CD4-positive, alpha-beta T cell (primary cell): ENCODE data around the gene SPTBN4. TPM values are rescaled to one million over a fixed set of nuclear protein-coding genes. Genes with fewer than 3 reads are reported as not detected.
"Not testable (repeated sequence)": the region's sequence is repeated elsewhere in the genome, so short reads cannot be mapped to it uniquely, and the experiment has no call there.

Experiments used
- ATAC-seq: fragments of 200-7000 bp; cut with Tn5 transposase; one replicate; pipeline ENCODE4 v1.10.0; 2022; ENCODE audit warnings: mild to moderate bottlenecking; ENCODE audit not compliant: poor library complexity
- CTCF ChIA-PET: fragments of 350-600 bp; sonication (Branson Sonifier 250); formaldehyde crosslinking; loops from one replicate; lab custom pipeline; 2021; ENCODE audit warnings: antibody characterized with exemption, inconsistent platforms; lab: Charles Lee
- POLR2A ChIA-PET: fragments of 350-600 bp; sonication (Branson Sonifier 250); formaldehyde crosslinking; loops from one replicate; lab custom pipeline; 2021; ENCODE audit warnings: antibody characterized with exemption, inconsistent platforms; lab: Charles Lee
- DNase-seq, 14 experiments: peaks; one replicate each; pipeline ENCODE4 v3.0.0-alpha.2; 2013 to 2020; ENCODE audit warnings: mixed read lengths in 2 of 14
- H3K27ac ChIP-seq, 2 donors: one replicate each; pipeline versions ENCODE4 v1.5.1 to v1.7.0; 2013; ENCODE audit warnings: low read length in 2 of 2, low read depth in 1 of 2, mild to moderate bottlenecking in 1 of 2
- H3K27me3 ChIP-seq, 2 experiments: 1 replicate in 1 of 2; 2 replicates in 1 of 2; pipeline versions ENCODE4 v1.6.1 to v1.7.0; 2013; ENCODE audit warnings: low read length in 2 of 2, control low read depth in 1 of 2, mild to moderate bottlenecking in 1 of 2, moderate library complexity in 1 of 2; ENCODE audit not compliant: insufficient read depth in 2 of 2, control insufficient read depth in 1 of 2
- H3K36me3 ChIP-seq: one replicate; pipeline ENCODE4 v1.6.1; 2013; ENCODE audit warnings: low read length, control low read depth; ENCODE audit not compliant: insufficient read depth
- H3K4me1 ChIP-seq: one replicate; pipeline ENCODE4 v1.6.1; 2013; ENCODE audit warnings: low read length, control low read depth; ENCODE audit not compliant: insufficient read depth
- H3K4me3 ChIP-seq: one replicate; pipeline ENCODE4 v1.5.1; 2013; ENCODE audit warnings: mild to moderate bottlenecking, low read length, moderate library complexity
- H3K9me3 ChIP-seq, 2 experiments: 1 replicate in 1 of 2; 2 replicates in 1 of 2; pipeline versions ENCODE4 v1.6.1 to v1.7.0; 2013; ENCODE audit warnings: low read length in 2 of 2, mild to moderate bottlenecking in 2 of 2, control low read depth in 1 of 2, moderate library complexity in 1 of 2; ENCODE audit not compliant: control insufficient read depth in 1 of 2, insufficient read depth in 1 of 2
- H3K27ac Mint-ChIP-seq: one replicate; pipeline ENCODE4 v1.8.0; 2020; ENCODE audit warnings: mixed read lengths
- H3K27me3 Mint-ChIP-seq: one replicate; pipeline ENCODE4 v1.8.0; 2021; ENCODE audit warnings: mixed read lengths
- H3K36me3 Mint-ChIP-seq: one replicate; pipeline ENCODE4 v1.8.0; 2021; ENCODE audit warnings: low read depth, mixed read lengths
- H3K4me1 Mint-ChIP-seq: one replicate; pipeline ENCODE4 v1.8.0; 2021; ENCODE audit warnings: low read depth, mixed read lengths
- H3K4me3 Mint-ChIP-seq: one replicate; pipeline ENCODE4 v1.8.0; 2020; ENCODE audit warnings: mild to moderate bottlenecking, mixed read lengths
- H3K9me3 Mint-ChIP-seq: one replicate; pipeline ENCODE4 v1.8.0; 2020; ENCODE audit warnings: mixed read lengths
- intact Hi-C, 2 experiments: fragments of 100-400 bp; cut with DNase I in 1 of 2; cut with micrococcal nuclease in 1 of 2; formaldehyde crosslinking; loops; one replicate each; pipeline versions ENCODE4 v1.15.1 to v1.9.0; 2023 to 2025; cut with DNase I, micrococcal nuclease
- total RNA-seq, 174 experiments: library from RNA in 2 of 174; stranded (reverse) in 2 of 174; gene quantifications; one replicate each; pipeline ENCODE4 v1.2.3 and lab custom pipeline; 2021 to 2026
- TF ChIP-seq, protein P1 (sequence below): fragments of 200-600 bp; IDR thresholded peaks from one replicate; pipeline ENCODE4 v1.8.0; 2022; ENCODE audit warnings: antibody characterized with exemption, mild to moderate bottlenecking

Gene SPTBN4
- total RNA-seq, 2 experiments from 2014 or later = 0.59 to 0.88 TPM

DNA sequence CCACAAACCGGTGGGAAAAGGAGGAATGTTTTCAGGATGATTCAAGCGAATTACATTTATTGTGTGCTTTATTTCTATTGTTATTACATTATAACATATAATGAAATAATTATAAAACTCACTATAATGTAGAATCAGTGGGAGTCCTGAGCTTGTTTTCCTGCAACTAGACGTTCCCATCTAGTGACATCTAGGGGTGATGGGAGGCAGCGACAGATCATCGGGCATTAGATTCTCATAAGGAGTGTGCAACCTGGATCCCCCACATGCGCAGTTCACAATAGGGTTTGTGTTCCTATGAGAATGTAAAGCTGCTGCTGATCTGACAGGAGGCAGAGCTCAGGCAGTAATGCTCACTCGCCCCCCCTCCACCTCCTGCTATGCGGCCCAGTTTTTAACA, 54.5 kb downstream of the SPTBN4 start:
- ChIA-PET CTCF (interaction anchor here (0.8 to 1.0 kb wide), 2 partner anchors 56 to 101 kb away, joined by 5 to 6 read pairs; no protein-coding TSS in a partner anchor), POLR2A (no interaction called here)
- H3K4me3 Mint-ChIP-seq = no peak overlapping the region
- no peaks in the 10 kb centered on the region for H3K36me3 ChIP-seq
- peaks cover 37% of the 10 kb centered on the region for H3K27me3 Mint-ChIP-seq
- H3K4me3 ChIP-seq = no peak overlapping the region
- H3K9me3 ChIP-seq = no peaks in the 10 kb centered on the region
- no peak overlapping the region for H3K27ac Mint-ChIP-seq
- H3K4me1 ChIP-seq = peaks cover 3% of the 10 kb centered on the region
- H3K27me3 ChIP-seq = peaks cover 4 to 13% of the 10 kb centered on the region in 2 experiments
- no peaks in the 10 kb centered on the region for H3K9me3 Mint-ChIP-seq
- no peak for ATAC-seq
- TF ChIP-seq, protein P1, sequence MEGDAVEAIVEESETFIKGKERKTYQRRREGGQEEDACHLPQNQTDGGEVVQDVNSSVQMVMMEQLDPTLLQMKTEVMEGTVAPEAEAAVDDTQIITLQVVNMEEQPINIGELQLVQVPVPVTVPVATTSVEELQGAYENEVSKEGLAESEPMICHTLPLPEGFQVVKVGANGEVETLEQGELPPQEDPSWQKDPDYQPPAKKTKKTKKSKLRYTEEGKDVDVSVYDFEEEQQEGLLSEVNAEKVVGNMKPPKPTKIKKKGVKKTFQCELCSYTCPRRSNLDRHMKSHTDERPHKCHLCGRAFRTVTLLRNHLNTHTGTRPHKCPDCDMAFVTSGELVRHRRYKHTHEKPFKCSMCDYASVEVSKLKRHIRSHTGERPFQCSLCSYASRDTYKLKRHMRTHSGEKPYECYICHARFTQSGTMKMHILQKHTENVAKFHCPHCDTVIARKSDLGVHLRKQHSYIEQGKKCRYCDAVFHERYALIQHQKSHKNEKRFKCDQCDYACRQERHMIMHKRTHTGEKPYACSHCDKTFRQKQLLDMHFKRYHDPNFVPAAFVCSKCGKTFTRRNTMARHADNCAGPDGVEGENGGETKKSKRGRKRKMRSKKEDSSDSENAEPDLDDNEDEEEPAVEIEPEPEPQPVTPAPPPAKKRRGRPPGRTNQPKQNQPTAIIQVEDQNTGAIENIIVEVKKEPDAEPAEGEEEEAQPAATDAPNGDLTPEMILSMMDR = no peak
- peak in 3 of 14 experiments; percentile 9 to 33 (median 24) for DNase-seq
- H3K36me3 Mint-ChIP-seq = no peaks in the 10 kb centered on the region
- intact Hi-C loops = loop anchor here (1.0 to 5.0 kb wide), 2 partner anchors 214 to 216 kb away; no protein-coding TSS in a partner anchor
- no peak overlapping the region for H3K27ac ChIP-seq
- H3K4me1 Mint-ChIP-seq = no peaks in the 10 kb centered on the region

DNA sequence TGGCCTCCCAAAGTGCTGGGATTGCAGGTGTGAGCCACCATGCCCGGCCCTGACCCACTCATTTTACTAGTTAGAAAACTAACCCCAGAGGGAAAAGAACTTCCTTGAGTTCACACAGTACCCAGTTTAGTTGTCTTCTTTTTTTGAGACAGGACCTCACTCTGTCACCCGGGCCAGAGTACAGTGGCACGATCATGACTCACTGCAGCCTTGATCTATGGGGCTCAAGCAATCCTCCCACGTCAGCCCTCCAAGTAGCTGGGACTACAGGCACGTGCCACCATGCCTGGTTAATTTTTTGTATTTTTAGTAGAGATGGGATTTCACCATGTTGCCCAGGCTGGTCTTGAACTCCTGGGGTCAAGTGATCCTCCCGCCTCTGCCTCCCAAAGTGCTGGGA, 55.1 kb downstream of the SPTBN4 start:
- H3K9me3 ChIP-seq, ATAC-seq, POLR2A ChIA-PET, H3K4me3 Mint-ChIP-seq, H3K4me3 ChIP-seq, H3K27ac ChIP-seq, H3K9me3 Mint-ChIP-seq, DNase-seq, H3K4me1 ChIP-seq, H3K36me3 Mint-ChIP-seq, H3K4me1 Mint-ChIP-seq, H3K36me3 ChIP-seq, H3K27ac Mint-ChIP-seq: not testable (repeated sequence)
- CTCF ChIA-PET = interaction anchor here (1.0 kb wide), 1 partner anchor 102 kb away, joined by 6 read pairs; no protein-coding TSS in a partner anchor
- peaks cover 4 to 13% of the 10 kb centered on the region in 2 experiments for H3K27me3 ChIP-seq
- H3K27me3 Mint-ChIP-seq = peaks cover 33% of the 10 kb centered on the region
- intact Hi-C loops = loop anchor here (1.0 to 5.0 kb wide), 3 partner anchors 101 to 217 kb away; no protein-coding TSS in a partner anchor

DNA sequence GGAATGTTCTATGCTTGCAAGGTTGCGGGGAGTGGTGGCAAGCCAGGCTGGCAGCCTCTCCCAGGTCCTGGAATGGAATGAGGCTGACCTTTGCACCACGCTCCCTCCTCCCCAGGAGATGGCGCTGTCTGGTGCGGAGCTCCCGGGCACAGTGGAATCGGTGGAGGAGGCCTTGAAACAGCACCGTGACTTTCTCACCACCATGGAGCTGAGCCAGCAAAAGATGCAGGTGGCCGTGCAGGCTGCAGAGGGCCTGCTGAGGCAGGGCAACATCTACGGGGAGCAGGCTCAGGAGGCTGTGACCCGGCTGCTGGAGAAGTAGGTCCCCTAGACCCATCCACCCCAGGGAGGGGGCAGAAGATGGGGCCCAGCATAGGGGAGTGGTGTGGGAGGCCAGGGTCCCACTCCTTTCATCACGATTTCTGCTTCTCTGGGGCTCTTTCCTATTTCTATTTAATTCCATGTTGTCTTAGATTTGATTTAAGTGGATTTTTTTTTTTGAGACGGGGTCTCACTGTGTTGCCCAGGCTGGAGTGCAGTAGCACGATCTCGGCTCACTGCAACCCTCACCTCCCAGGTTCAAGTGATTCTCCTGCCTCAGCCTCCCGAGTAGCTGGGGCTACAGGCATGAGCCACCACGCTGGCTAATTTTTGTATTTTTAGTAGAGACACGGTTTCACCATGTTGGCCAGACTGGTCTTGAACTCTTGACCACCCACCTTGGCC, 56.7 kb downstream of the SPTBN4 start:
- POLR2A ChIA-PET = no interaction called here
- H3K27ac ChIP-seq = no peak overlapping the region
- Mint-ChIP-seq H3K9me3 (no peaks in the 10 kb centered on the region), H3K4me1 (no peaks in the 10 kb centered on the region), H3K27ac (no peak overlapping the region), H3K36me3 (no peaks in the 10 kb centered on the region), H3K27me3 (peaks cover 24% of the 10 kb centered on the region), H3K4me3 (no peak overlapping the region)
- H3K36me3 ChIP-seq = no peaks in the 10 kb centered on the region
- DNase-seq (peak in 9 of 14 experiments; percentile 9 to 70 (median 31)), ATAC-seq (peak; percentile 65)
- intact Hi-C loops = loop anchor here in 1 of 2 experiments (2.0 to 5.0 kb wide), 2 partner anchors 103 to 216 kb away; no protein-coding TSS in a partner anchor
- no peak overlapping the region for H3K4me3 ChIP-seq
- peaks cover 3% of the 10 kb centered on the region for H3K4me1 ChIP-seq
- CTCF ChIA-PET = interaction anchor here (0.9 kb wide), 2 partner anchors 82 to 103 kb away, joined by 3 to 5 read pairs; no protein-coding TSS in a partner anchor
- H3K27me3 ChIP-seq = peaks cover 4 to 13% of the 10 kb centered on the region in 2 experiments
- TF ChIP-seq, protein P1 = no peak
- H3K9me3 ChIP-seq = no peaks in the 10 kb centered on the region
